ENCODE results near the gene LYRM2.
A peak's percentile ranks its signal among the peaks of the same experiment; 100 is the strongest.
"Not testable (repeated sequence)": the region's sequence is repeated elsewhere in the genome, so short reads cannot be mapped to it uniquely, and the experiment has no call there.

LYRM2 gene

GRCh38 chr6:89644864-89645263 lies 6.3 kb upstream of the LYRM2 start:
- DNase-seq: no peak

- no peak for DNase-seq
Observed at GRCh38 chr6:89643406-89643805, 4.9 kb upstream of the LYRM2 start.

- no peak for DNase-seq
Observed at GRCh38 chr6:89642956-89643355, 4.4 kb upstream of the LYRM2 start.

GRCh38 chr6:89641581-89641980 lies 3.0 kb upstream of the LYRM2 start:
- DNase-seq: not testable (repeated sequence)

- DNase-seq: no peak
Observed at GRCh38 chr6:89640804-89641203, 2.3 kb upstream of the LYRM2 start.

GRCh38 chr6:89637960-89638319 lies 607 bp downstream of the LYRM2 start:
- DNase-seq: no peak

- DNase-seq: not testable (repeated sequence)
Observed at GRCh38 chr6:89636412-89636811, 2.1 kb downstream of the LYRM2 start.

- no peak for DNase-seq
Observed at GRCh38 chr6:89630488-89630887, 8.1 kb downstream of the LYRM2 start.

GRCh38 chr6:89623749-89624148 lies 14.8 kb downstream of the LYRM2 start:
- no peak for DNase-seq

- no peak for DNase-seq
Observed at GRCh38 chr6:89619567-89619966, 19.0 kb downstream of the LYRM2 start.

GRCh38 chr6:89618026-89618425 lies 20.5 kb downstream of the LYRM2 start:
- DNase-seq: no peak

GRCh38 chr6:89616531-89616930 lies 22.0 kb downstream of the LYRM2 start:
- DNase-seq: no peak

GRCh38 chr6:89615882-89616281 lies 22.7 kb downstream of the LYRM2 start:
- no peak for DNase-seq

- no peak for DNase-seq
Observed at GRCh38 chr6:89613790-89614189, 24.8 kb downstream of the LYRM2 start.

- no peak for DNase-seq
Observed at GRCh38 chr6:89612121-89612520, 26.4 kb downstream of the LYRM2 start.

- no peak for DNase-seq
Observed at GRCh38 chr6:89611666-89612065, 26.9 kb downstream of the LYRM2 start.

- DNase-seq: peak; percentile 80
Observed at GRCh38 chr6:89610149-89610642, 28.4 kb downstream of the LYRM2 start.

GRCh38 chr6:89605861-89606260 lies 32.7 kb downstream of the LYRM2 start:
- DNase-seq: no peak

GRCh38 chr6:89604653-89605052 lies 33.9 kb downstream of the LYRM2 start:
- DNase-seq: no peak

GRCh38 chr6:89602166-89602565 lies 36.4 kb downstream of the LYRM2 start:
- no peak for DNase-seq

GRCh38 chr6:89599727-89600126 lies 38.8 kb downstream of the LYRM2 start:
- no peak for DNase-seq

- no peak for DNase-seq
Observed at GRCh38 chr6:89597988-89598387, 40.6 kb downstream of the LYRM2 start.

- no peak for DNase-seq
Observed at GRCh38 chr6:89597372-89597771, 41.2 kb downstream of the LYRM2 start.

- no peak for DNase-seq
Observed at GRCh38 chr6:89596484-89596883, 42.1 kb downstream of the LYRM2 start.

GRCh38 chr6:89596056-89596455 lies 42.5 kb downstream of the LYRM2 start:
- no peak for DNase-seq

GRCh38 chr6:89591745-89592144 lies 46.8 kb downstream of the LYRM2 start:
- no peak for DNase-seq

All from activated T-cell treated with anti-CD3 and anti-CD28 coated beads, Interleukin-2, amount 50 U/mL, for 1 hour (primary cell).